Transverse colon (tissue), 3 donors: ENCODE results near the gene RIMBP2.

ENCODE experiments used
- CTCF ChIP-seq, 5 experiments: fragments of 200-600 bp in 3 of 5; fragments of 450-650 bp in 2 of 5; sonication (generic) in 3 of 5; IDR thresholded peaks; 1 replicate in 2 of 5; 2 replicates in 3 of 5; pipeline ENCODE4 v1.5.1; 2016 to 2017; ENCODE audit warnings: antibody characterized with exemption in 5 of 5, inconsistent platforms in 3 of 5, mild to moderate bottlenecking in 2 of 5, moderate library complexity in 1 of 5
- POLR2A ChIP-seq: fragments of 450-650 bp; IDR thresholded peaks from one replicate; pipeline ENCODE4 v1.6.1; 2016; ENCODE audit warnings: antibody characterized with exemption, mild to moderate bottlenecking, moderate library complexity

GRCh38 chr12:130589540-130590317, 126.4 kb downstream of the RIMBP2 start:
- no peak for TF ChIP-seq POLR2A
- no peak for TF ChIP-seq CTCF (IDR thresholded peaks at IDR 0.05)
